AG08395 (cell line): ENCODE results near the gene RAB11B.
A peak's percentile ranks its signal among the peaks of the same experiment; 100 is the strongest.
"Not testable (repeated sequence)": the region's sequence is repeated elsewhere in the genome, so short reads cannot be mapped to it uniquely, and the experiment has no call there.

ENCODE experiments used
- DNase-seq: peaks from one replicate; pipeline ENCODE4 v3.0.0; 2012; ENCODE audit warnings: mixed read lengths, low spot score

RAB11B gene

GRCh38 chr19:8393871-8394250 lies 3.7 kb downstream of the RAB11B start:
- no peak for DNase-seq

- DNase-seq: no peak
These were observed 5.5 kb downstream of the RAB11B start for GRCh38 chr19:8395621-8396082.

DNA sequence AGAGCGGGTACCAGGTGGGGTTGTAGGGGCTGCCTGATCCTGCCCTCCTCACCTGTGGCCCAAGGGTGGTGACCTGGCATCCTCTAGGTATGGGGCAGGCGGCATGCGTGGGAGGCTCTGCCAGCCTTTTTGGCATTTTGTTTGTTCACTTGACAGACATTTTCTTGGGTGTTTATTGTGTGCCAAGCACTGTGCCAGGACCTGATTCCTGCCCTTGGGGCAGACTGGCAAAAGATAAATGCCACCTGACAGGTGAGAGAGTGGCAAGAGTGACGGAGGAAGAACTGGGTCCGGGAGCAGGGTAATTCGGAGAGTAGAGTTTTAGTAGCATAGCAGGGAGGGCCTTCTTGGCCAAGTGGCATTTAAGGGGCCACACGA lies 6.0 kb downstream of the RAB11B start:
- no peak for DNase-seq

- DNase-seq: peak; percentile 61
These were observed 6.5 kb downstream of the RAB11B start for GRCh38 chr19:8396563-8397203.

DNA sequence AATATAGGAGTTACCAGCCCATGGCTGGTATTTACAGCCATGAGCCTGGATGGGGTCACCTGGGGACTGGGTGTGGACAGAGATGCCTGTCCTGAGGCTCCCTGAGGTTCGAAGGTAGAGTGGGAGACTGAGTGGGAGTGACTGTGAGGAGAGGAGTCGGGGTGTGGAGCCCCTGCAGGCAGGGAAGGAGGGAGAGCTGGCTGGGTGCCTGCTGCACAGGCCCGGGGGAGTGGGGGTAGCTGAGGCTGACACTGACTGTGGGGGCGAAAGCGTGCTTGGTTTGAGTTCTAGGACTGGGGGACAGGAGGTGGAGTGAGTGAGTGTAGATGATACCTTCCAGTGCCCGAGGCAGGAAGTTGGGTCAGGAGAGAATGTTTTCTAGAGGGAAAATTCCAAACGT lies 7.1 kb downstream of the RAB11B start:
- DNase-seq: no peak

DNA sequence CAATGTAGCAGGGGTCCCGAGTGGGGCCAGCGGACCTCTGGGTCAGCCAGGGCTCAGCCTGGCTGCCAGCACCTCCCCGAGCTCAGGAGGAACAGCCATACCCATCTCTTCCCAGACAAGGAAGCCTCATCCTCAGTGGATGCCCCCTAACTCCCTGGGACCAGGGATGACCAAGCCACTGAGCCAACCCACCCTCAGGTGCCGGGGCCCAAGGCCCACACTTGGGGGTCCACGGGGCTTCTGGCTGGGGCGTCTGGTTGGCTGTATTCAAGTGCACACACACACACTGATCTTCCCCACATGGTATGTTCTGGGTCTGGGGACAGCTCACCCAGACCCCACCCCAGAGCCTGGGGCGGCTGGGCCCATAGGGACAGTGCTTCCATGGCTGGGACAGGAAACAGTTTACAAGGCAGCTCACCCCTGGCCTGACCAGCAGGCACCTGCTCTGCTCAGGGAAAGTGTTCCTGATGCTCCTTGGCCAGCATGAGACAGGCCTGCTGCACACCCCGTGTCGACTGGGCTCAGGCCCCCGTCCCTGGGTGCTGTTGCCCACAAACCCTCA lies 7.7 kb downstream of the RAB11B start:
- no peak for DNase-seq

DNA sequence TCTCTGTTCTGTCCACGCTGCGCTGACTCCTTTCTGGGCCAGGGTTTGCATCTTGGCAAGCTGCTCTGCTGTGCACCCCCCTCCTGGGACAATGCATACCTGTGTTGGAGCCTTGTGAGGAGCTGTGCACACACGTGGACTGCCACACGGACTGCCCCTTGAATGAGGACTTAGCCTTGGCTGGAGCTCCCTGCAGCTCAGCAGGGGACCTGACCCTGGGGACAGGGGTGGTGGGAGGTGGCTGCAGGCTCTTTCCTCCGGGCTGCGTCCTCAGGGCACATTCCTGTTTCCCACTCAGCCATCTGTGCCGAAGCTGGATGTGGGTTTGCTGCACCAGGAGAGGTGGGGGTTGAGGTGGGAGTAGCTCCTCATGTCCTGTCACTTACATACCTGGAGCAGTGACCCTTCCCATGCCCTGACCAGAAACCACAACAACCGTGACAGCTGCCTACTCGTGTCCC lies 8.2 kb downstream of the RAB11B start:
- no peak for DNase-seq

GRCh38 chr19:8399681-8400188 lies 9.6 kb downstream of the RAB11B start:
- DNase-seq: no peak

DNA sequence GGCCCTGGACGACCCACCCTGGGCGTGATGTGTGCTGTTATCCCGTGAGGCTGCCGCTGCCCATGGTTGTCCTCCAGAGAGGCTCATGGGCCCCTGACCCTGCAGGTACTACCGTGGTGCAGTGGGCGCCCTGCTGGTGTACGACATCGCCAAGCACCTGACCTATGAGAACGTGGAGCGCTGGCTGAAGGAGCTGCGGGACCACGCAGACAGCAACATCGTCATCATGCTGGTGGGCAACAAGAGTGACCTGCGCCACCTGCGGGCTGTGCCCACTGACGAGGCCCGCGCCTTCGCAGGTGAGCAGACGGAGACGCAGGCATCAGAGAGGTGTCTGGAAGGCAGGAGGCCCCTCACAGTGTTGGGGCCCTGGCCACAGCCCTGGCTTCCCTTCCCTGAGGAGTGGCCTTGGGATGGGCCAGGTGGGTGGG lies 11.8 kb downstream of the RAB11B start:
- DNase-seq: no peak

GRCh38 chr19:8403098-8403819 lies 13.1 kb downstream of the RAB11B start:
- DNase-seq: no peak

DNA sequence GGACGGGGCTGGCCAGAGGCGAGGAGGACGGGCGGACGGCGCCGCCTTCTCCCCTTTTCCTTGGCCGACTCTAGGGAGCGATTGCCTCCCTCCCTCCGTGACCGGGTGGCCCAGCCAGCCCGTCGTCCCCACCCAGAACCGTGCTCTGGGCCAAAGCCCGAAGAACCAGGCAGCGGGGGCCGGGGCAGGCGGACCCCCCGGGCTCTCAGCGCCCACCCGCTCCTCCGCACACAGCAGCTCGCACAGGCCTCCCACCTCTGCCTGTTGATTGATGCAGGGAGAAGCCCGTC lies 13.6 kb downstream of the RAB11B start:
- DNase-seq: no peak

GRCh38 chr19:8404391-8405151 lies 14.4 kb downstream of the RAB11B start:
- no peak for DNase-seq

DNA sequence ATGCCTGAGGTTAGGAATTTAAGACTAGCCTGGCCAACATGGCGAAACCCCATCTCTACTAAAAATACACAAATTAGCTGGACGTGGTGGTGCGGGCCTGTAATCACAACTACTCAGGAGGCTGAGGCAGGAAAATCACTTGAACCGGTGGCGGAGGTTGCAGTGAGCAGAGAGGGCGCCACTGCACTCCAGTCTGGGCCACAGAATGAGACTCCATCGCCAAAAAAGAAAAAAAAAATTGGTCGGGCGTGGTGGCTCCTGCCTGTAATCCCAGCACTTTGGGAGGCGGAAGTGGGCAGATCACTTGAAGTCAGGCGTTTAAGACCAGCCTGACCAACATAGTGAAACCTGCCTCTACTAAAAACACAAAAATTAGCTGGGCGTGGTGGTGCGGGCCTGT lies 20.6 kb downstream of the RAB11B start:
- not testable (repeated sequence) for DNase-seq

DNA sequence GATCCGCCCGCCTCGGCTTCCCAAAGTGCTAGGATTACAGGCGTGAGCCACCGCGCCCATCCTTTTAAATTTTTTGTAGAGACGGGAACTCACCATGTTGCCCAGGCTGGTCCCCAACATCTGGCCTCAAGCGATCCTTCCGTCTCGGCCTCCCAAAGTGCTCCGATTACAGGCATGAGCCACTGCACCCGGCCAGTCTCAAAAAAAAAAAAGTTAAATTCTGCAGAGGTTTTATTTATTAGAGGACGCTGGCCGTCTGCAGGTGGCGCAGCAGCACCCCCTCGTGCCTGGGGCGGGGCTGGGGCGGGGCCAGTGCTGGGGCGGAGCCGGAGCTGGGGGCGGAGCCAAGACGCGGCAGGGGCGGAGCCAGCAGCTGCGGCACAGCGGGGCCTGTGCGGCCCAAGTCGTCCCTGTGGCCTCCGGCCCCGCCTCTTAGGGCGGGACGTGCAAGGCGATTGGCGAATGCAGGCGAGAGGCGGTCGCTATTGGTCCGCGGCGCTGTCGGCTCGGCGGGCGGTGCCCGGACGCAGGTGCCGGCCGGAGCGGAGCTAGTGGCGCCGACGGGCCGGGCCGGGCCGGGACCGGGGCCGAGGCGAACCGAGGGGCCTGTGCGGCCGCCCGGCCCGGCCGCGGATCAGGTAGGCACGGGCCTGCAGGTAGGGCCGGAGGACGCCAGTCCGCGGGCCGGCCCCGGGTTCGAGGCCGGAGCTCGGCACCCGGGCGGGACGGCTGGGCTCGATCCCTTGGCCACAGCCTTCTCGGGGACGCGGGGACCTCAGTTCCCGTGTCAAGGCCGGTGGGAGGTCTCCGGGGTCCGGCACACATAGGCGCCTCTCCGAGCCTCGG lies 22.8 kb downstream of the RAB11B start, which contains the start of gene MARCHF2:
TSS of gene MARCHF2 (plus strand) at position 523 of the 846 bp plus-strand sequence. CDS start 8,536 bp downstream, outside the sequence.
- peak; percentile 99 for DNase-seq

DNA sequence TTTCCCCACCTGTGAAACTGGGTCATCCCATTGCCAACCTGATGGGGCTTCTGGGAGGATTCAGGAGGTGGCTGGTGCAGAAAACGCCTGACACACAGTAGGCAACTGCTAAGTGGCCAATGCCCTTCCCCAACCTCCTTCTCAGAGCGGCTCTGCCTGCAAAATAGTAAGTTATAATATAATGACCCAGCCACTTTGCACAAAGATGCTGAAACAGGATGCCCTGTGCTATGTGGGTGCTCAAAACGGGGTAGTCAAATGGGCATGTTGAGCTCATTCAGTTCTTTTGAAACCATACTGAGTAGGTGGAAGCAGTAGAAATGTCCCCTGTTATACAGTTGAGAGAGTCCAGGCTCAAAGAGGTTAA lies 23.5 kb downstream of the RAB11B start:
- no peak for DNase-seq

GRCh38 chr19:8416796-8417195 lies 26.6 kb downstream of the RAB11B start:
- no peak for DNase-seq

GRCh38 chr19:8421484-8422461 lies 31.6 kb downstream of the RAB11B start:
- no peak for DNase-seq

DNA sequence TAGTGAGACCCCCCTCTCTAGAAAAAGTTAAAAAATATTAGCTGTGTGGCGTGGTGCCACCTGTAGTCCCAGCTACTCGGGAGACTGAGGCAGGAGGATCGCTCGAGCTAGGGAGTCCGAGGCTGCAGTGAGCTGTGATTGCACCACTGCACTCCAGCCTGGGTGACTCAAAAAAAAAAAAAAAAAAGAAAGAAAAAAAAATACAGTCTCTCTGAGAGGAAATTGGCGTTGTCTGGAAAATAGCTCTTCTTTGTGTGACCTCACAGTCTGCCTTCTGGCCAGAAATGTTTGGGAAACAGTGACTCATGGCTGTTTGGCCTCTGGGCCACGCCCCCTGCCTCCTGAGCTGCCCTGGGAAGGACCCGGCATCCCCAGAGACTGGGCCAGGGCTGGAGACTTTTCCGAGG lies 33.7 kb downstream of the RAB11B start:
- peak; percentile 96 for DNase-seq

DNA sequence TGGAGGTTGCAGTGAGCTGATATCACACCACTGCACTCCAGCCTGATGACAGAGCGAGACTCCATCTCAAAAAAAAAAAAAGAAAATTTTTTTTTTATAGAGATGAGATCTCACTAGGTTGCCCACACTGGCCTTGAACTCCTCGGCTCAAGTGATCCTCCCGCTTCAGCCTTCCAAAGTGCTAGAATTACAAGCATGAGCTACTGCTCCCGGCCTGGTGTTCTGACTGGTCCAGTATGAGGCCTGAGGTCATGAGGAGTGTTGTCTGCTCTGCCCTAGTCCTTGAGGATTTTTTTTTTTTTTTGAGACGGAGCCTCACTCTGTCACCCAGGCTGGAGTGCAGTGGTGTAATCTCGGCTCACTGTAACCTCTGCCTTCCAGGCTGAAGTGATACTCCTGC lies 35.2 kb downstream of the RAB11B start:
- DNase-seq: not testable (repeated sequence)

DNA sequence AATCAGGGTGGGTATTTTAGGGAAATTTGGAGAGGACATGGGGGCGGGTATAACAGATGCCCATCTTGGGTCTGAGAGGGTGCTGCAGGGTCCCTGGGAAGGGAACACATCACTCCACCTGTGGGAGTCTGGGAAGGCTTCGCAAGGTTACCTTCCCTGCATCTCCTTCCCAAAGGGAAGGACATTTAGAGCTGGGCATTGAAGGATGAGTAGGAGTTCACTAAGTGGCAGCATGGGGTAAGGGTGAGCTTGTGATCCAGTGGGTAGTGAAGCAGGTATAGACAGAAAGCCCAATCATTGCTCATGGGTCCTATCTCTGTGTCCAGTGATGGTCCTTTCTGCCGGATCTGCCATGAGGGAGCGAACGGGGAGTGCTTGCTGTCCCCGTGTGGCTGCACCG lies 36.1 kb downstream of the RAB11B start:
- no peak for DNase-seq
